Neural cell (in vitro differentiated cells): ENCODE results near the gene SDC4. TPM values are rescaled to one million over a fixed set of nuclear protein-coding genes. Genes with fewer than 3 reads are reported as not detected.

Source experiments
- H2AFZ ChIP-seq: fragments of 200-600, 300-800 bp; sonication (generic), shearing (Covaris generic); 2 replicates; pipeline ENCODE4 v1.6.0; 2014; ENCODE audit warnings: low read depth, mild to moderate bottlenecking, antibody characterized with exemption, low read length, moderate library complexity
- H3F3A ChIP-seq: fragments of 200-600 bp; shearing (Covaris generic); 2 replicates; pipeline ENCODE4 v1.6.1; 2016; ENCODE audit warnings: mild to moderate bottlenecking, moderate library complexity, mixed read lengths, antibody characterized with exemption, low read length; ENCODE audit not compliant: insufficient read depth, poor library complexity, severe bottlenecking
- H3K27ac ChIP-seq: fragments of 200-600, 300-800 bp; sonication (generic), shearing (Covaris generic); 2 replicates; pipeline ENCODE4 v1.5.1; 2014; ENCODE audit warnings: mild to moderate bottlenecking, low read length, moderate library complexity
- H3K27me3 ChIP-seq: fragments of 300-800, 200-600 bp; sonication (generic), shearing (Covaris generic); 2 replicates; pipeline ENCODE4 v1.6.0; 2014; ENCODE audit warnings: mild to moderate bottlenecking, low read depth, low read length, moderate library complexity; ENCODE audit not compliant: insufficient read depth
- H3K36me3 ChIP-seq: fragments of 300-800, 200-600 bp; sonication (generic), shearing (Covaris generic); 2 replicates; pipeline ENCODE4 v1.5.1; 2014; ENCODE audit warnings: mild to moderate bottlenecking, antibody characterized with exemption, low read length, moderate library complexity; ENCODE audit not compliant: insufficient read depth
- H3K4me2 ChIP-seq: fragments of 300-800, 200-600 bp; sonication (generic), shearing (Covaris generic); 2 replicates; pipeline ENCODE4 v1.6.0; 2014; ENCODE audit warnings: mild to moderate bottlenecking, low read length
- H3K4me3 ChIP-seq: fragments of 300-800, 200-600 bp; sonication (generic), shearing (Covaris generic); 2 replicates; pipeline ENCODE4 v1.5.1; 2014; ENCODE audit warnings: mild to moderate bottlenecking, low read length, moderate library complexity
- H3K79me2 ChIP-seq: fragments of 200-600 bp; shearing (Covaris generic); replicated peaks from 2 replicates; pipeline ENCODE4 v1.6.0; 2014; ENCODE audit warnings: mild to moderate bottlenecking, low read length, moderate library complexity; ENCODE audit not compliant: insufficient read depth
- H3K9ac ChIP-seq: fragments of 300-800, 200-600 bp; sonication (generic), shearing (Covaris generic); 2 replicates; pipeline ENCODE4 v1.6.1; 2016; ENCODE audit warnings: mild to moderate bottlenecking, low read length, mixed read lengths
- H3K9me2 ChIP-seq: fragments of 200-600 bp; shearing (Covaris generic); 2 replicates; pipeline ENCODE4 v1.6.1; 2016; ENCODE audit warnings: mild to moderate bottlenecking, low read length, mixed read lengths; ENCODE audit not compliant: insufficient read depth
- H3K9me3 ChIP-seq: fragments of 200-600, 300-800 bp; sonication (generic), shearing (Covaris generic); 2 replicates; pipeline ENCODE4 v1.6.1; 2016; ENCODE audit warnings: mild to moderate bottlenecking, mixed run types, low read length, moderate library complexity, mixed read lengths
- H4K20me1 ChIP-seq: fragments of 200-600 bp; shearing (Covaris generic); 2 replicates; pipeline ENCODE4 v1.6.1; 2016; ENCODE audit warnings: mild to moderate bottlenecking, mixed run types; ENCODE audit not compliant: insufficient read depth
- EP300 ChIP-seq: fragments of 450-650 bp; conservative IDR thresholded peaks from 2 replicates; pipeline ENCODE4 v1.6.1; 2014; ENCODE audit warnings: antibody characterized with exemption, mild to moderate bottlenecking, moderate library complexity; ENCODE audit not compliant: poor library complexity, severe bottlenecking
- EZH2 ChIP-seq: fragments of 200-600, 300-800 bp; shearing (Covaris generic), sonication (generic); IDR thresholded peaks from 2 replicates; pipeline ENCODE4 v1.6.1; 2014; ENCODE audit warnings: antibody characterized with exemption, low read length, borderline replicate concordance, mild to moderate bottlenecking; ENCODE audit not compliant: insufficient read depth, poor library complexity, severe bottlenecking
- MXI1 ChIP-seq: fragments of 450-650 bp; conservative IDR thresholded peaks from 2 replicates; pipeline ENCODE4 v1.6.1; 2014; ENCODE audit warnings: antibody characterized with exemption, mild to moderate bottlenecking; ENCODE audit not compliant: poor library complexity, severe bottlenecking
- POLR2AphosphoS5 ChIP-seq: IDR thresholded peaks from 2 replicates; pipeline ENCODE4 v1.6.1; 2012
- RAD21 ChIP-seq: fragments of 450-650 bp; conservative IDR thresholded peaks from 2 replicates; pipeline ENCODE4 v1.6.1; 2014; ENCODE audit warnings: antibody characterized with exemption, mild to moderate bottlenecking, moderate library complexity
- REST ChIP-seq: IDR thresholded peaks from 2 replicates; pipeline ENCODE4 v1.6.1; 2012; ENCODE audit warnings: borderline replicate concordance
- SMC3 ChIP-seq: fragments of 450-650 bp; conservative IDR thresholded peaks from 2 replicates; pipeline ENCODE4 v1.6.1; 2014; ENCODE audit warnings: antibody characterized with exemption, mild to moderate bottlenecking, moderate library complexity; ENCODE audit not compliant: poor library complexity
- TAF1 ChIP-seq: IDR thresholded peaks from 2 replicates; pipeline ENCODE4 v1.6.1; 2012; ENCODE audit warnings: low read depth
- polyA plus RNA-seq: library from polyadenylated mRNA; depleted of rRNA; stranded (reverse); fragments of >200 nt; gene quantifications from 2 replicates; pipeline ENCODE4 v1.2.3, GENCODE V29; 2014
- TF ChIP-seq, protein P1 (sequence below): fragments of 450-650 bp; IDR thresholded peaks from 2 replicates; pipeline ENCODE4 v1.5.1; 2014; ENCODE audit warnings: antibody characterized with exemption, mild to moderate bottlenecking, moderate library complexity; ENCODE audit not compliant: poor library complexity, severe bottlenecking

SDC4 gene
- polyA plus RNA-seq, 1 donor from 2014 or later: not detected

GRCh38 chr20:45339799-45340198 is 8.4 kb downstream of the SDC4 start:
- H2AFZ ChIP-seq: no peak overlapping the region
- no peaks in the 10 kb centered on the region for H3K27me3 ChIP-seq
- no peaks in the 10 kb centered on the region for H3K9me3 ChIP-seq
- H3K4me3 ChIP-seq: no peak overlapping the region
- no peak overlapping the region for H3K9ac ChIP-seq
- H3K9me2 ChIP-seq: no peaks in the 10 kb centered on the region
- no peaks in the 10 kb centered on the region for H3F3A ChIP-seq
- H3K36me3 ChIP-seq: no peaks in the 10 kb centered on the region
- H3K27ac ChIP-seq: no peak overlapping the region
- TF ChIP-seq SMC3: no peak
- TF ChIP-seq, protein P1, sequence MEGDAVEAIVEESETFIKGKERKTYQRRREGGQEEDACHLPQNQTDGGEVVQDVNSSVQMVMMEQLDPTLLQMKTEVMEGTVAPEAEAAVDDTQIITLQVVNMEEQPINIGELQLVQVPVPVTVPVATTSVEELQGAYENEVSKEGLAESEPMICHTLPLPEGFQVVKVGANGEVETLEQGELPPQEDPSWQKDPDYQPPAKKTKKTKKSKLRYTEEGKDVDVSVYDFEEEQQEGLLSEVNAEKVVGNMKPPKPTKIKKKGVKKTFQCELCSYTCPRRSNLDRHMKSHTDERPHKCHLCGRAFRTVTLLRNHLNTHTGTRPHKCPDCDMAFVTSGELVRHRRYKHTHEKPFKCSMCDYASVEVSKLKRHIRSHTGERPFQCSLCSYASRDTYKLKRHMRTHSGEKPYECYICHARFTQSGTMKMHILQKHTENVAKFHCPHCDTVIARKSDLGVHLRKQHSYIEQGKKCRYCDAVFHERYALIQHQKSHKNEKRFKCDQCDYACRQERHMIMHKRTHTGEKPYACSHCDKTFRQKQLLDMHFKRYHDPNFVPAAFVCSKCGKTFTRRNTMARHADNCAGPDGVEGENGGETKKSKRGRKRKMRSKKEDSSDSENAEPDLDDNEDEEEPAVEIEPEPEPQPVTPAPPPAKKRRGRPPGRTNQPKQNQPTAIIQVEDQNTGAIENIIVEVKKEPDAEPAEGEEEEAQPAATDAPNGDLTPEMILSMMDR: no peak
- no peak for TF ChIP-seq MXI1
- TF ChIP-seq REST: no peak
- no peak for TF ChIP-seq RAD21
- no peak for TF ChIP-seq EZH2
- TF ChIP-seq TAF1: no peak
- TF ChIP-seq EP300: no peak
- no peak for TF ChIP-seq POLR2AphosphoS5
- no peaks in the 10 kb centered on the region for H4K20me1 ChIP-seq
- H3K79me2 ChIP-seq: no peaks in the 10 kb centered on the region
- H3K4me2 ChIP-seq: no peak overlapping the region

DNA sequence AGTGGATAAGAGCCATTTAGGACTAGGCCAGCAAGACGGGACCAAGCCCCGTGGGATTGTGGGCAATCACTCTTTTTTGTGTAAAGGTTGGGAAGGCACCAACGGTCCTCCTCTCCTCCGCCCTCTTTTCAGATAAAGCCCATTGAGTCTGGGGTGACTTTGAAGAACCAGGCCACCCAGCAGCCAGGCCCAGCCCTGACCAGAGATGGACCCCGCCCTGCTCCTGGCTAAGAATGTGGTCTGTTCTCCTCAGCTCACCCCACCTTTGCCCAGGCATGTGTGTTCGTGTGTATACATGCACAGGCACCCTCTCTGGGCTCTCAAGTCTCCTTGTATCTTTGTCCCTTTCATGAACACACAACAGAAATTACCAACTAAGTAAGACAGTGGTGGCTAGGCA is 9.1 kb downstream of the SDC4 start:
- Histone ChIP-seq H3K27ac (no peak overlapping the region), H3K9me3 (no peaks in the 10 kb centered on the region), H3K79me2 (no peaks in the 10 kb centered on the region), H2AFZ (no peak overlapping the region), H3K9ac (no peak overlapping the region), H3K9me2 (no peaks in the 10 kb centered on the region), H3K27me3 (no peaks in the 10 kb centered on the region), H3K36me3 (no peaks in the 10 kb centered on the region), H3K4me2 (no peak overlapping the region), H3K4me3 (no peak overlapping the region), H4K20me1 (no peaks in the 10 kb centered on the region), H3F3A (no peaks in the 10 kb centered on the region)
- no peak for TF ChIP-seq SMC3
- no peak for TF ChIP-seq POLR2AphosphoS5
- TF ChIP-seq MXI1: no peak
- no peak for TF ChIP-seq EZH2
- no peak for TF ChIP-seq TAF1
- TF ChIP-seq, protein P1: no peak
- TF ChIP-seq REST: no peak
- no peak for TF ChIP-seq RAD21
- no peak for TF ChIP-seq EP300
